GOT3 (cell line): ENCODE results near the gene MPZL2.

Experiments used
- DNase-seq: peaks from one replicate; lab custom pipeline; 2025; ENCODE audit warnings: mixed read lengths; lab: John Stamatoyannopoulos, UW

The MPZL2 gene

DNA sequence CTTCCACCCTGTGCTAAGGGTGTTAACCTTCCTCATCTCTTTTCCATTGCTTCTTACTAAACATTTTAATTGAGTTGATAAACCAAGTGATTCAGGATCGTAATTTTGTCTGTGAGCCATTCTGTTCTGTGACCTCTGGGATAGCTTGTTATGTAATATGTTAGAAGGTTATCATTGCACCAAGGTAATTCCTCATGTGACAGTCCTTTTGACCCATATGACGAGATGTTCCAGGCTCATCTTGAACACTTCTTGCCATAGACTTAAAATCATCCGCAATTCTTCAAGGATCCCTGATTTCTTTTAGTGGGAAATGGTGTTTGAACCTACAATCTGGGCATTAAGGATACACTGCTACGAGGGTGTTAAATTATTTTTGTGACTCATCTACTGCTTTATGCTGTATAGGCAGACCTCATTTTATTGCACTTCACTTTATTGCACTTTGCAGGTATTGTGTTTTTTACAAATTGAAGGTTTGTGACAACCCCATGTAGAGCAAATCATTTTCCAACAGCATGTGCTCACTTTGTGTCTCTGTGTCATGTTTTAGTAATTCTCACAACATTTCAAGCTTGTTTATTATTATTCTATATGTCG lies 19.0 kb upstream of the MPZL2 start:
- DNase-seq, result no peak

DNA sequence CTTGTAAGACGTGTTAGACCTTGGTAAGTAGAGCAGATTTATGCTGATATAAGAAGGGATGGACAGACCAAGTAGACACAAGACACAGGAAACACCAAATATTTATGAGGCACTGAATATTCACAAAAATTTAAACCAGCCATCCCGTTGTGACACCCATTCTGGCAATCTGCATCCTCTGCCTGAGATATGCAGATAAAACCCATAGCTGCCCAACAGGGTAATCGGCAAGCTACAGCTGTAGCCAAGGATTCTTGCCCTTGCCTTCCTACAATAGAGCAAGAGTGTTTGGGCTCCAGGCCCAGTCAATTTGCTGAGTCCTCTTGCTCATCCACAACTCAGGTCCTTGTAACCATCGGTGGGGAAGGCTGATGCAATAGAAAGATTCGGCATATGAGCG lies 18.5 kb upstream of the MPZL2 start:
- DNase-seq, result no peak

DNA sequence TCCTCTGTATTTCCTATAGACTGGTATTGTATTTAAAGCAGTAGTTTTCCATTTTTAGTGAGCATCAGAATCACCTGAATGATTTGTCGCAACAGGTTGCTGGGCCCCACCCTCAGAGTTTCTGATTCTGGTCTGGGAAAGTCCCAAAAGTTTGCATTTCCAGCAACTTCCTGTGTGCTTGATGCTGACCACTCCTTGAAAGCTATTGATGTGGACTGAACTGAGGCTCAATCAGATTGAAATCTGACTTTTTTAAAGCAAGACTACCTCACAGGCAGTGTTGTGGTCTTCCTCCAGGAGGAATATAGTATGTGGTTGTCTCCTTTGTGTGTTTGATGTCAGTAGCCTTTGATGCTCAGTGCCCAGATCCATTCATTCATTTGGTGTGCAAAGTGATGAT lies 17.2 kb upstream of the MPZL2 start:
- DNase-seq, result no peak

DNA sequence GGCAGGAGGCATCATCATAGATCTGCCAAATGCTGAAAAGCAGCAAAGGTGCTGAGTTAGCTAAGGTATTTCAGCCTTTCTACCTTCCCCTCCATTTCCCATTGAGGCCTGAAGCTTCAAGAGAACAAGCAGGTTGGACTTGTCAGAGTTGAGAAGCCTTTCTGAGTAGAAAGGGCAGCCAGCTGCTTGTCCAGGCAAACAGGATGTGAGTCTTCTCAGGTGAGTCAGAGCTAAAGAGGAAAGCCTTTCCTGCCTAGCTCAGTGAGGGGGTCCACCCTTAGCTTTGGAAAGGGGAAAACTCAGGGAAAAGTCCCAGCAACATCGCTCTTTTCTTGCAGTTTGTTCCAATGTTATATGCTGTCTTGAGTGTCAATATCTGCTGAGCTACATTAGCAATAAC lies 13.2 kb upstream of the MPZL2 start:
- DNase-seq, result no peak

DNA sequence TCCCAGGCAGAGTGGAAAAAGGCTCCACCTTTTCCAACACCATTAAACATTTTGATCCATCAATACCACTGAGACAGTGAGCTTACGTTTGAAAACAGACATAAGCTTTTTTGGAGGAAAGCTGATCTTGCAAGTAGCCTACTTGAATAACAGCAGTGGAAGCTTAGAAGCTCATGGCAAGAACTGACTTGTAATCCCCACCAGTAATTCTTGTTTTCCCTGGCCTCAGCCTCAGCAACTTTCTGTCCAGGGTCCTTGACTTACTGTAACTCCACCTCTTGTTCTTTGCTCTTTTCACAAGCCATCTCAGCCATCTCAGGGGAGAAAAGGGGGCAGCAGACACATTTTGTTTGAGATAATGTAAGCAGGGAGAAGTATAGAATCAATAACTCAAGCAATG lies 12.3 kb upstream of the MPZL2 start:
- DNase-seq, result no peak

DNA sequence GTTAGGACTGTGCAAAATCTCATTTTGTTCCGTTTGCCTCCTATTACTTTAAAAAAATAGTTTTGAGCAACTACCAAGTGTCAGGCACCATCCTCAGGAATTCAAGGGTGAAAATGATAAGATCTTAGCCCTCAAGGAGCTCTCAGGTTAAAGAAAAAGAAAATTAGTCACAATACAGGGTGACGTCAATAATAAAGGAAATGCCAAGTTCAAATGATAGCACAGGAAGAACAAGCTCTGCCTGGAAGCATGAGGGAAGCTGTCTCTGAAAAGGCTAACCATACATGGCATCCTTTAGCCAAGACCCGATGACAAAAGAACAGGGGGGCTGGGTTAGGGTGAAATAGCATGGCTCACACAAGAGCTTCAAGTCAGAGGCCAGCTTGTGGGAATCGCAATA lies 11.1 kb upstream of the MPZL2 start:
- no peak for DNase-seq

DNA sequence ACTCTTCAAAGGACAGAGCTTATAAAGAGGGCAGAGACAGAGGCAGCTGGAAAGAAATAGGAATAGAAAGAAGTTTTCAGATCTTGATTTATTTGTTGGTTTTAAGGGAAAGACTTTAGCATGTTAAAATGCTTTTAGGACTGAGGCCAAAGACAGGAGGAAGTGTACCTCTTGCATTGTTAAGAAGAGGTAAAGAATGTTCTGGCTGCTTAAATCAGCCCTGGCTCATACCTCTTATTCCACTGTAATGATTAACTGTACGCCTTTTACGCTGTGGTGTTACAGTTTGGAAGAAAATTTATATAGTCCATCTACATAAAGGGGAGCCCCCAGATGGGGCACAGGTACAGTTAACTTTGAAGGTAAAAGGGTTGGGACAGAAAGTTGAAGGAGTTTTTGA lies 10.1 kb upstream of the MPZL2 start:
- DNase-seq, result no peak

DNA sequence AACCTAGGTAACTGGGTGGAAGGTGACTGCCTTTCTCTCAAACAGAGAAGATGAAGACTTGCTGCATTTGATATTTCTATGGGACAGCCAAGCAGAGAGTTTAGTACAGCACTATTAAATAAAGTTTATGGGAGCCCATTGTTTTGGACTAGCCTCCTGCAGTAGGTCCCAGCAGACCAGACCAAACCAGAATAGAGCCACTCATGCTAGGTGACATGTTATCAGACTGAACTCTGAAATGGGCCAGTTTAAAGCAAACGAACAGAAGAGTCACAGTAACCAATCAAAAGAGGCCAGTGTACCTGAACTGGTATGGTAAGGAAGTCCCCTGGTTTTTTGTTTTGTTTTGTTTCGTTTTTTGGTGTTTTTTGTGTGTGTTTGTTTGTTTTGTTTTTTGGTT lies 7.9 kb upstream of the MPZL2 start:
- no peak for DNase-seq

DNA sequence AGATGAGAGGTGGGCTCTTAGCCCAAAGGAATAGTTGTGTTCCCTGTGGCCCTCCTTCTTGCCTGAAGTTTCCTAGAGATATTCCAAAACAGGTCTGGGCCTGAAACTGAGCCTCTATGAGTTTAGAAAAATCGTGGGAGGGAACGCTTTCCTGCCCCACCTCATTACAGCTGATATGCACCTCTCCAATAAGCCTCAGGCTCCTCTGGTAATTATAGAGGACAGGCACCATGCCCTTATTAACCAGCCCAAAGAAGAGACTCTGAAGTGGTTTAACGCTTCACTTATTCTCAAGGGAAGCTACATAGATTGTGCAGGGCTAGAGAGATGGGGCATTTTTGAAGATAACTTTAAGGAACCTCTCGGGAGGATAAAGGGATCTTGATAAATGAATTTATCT lies 3.4 kb upstream of the MPZL2 start:
- DNase-seq, result no peak

DNA sequence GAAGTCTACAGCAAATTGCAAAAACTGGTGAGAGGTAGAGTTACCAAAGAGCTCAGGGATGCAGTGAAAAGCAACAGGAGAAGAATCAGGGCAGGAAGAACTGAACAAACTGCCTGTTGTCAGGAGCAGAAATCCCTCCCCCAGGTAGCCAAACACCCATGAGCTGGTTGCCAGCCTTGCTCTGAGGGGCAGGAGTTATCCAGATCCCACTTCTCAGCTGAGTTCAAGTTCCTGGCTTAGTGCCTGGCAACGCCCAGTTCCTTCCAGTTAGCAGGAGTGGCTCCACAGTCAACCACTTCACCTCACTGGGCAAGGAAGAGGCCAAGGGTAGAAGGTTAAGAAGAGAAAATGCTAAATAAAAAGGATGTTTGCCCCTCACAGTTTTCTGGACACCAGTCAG lies 1.9 kb upstream of the MPZL2 start:
- DNase-seq, result no peak

DNA sequence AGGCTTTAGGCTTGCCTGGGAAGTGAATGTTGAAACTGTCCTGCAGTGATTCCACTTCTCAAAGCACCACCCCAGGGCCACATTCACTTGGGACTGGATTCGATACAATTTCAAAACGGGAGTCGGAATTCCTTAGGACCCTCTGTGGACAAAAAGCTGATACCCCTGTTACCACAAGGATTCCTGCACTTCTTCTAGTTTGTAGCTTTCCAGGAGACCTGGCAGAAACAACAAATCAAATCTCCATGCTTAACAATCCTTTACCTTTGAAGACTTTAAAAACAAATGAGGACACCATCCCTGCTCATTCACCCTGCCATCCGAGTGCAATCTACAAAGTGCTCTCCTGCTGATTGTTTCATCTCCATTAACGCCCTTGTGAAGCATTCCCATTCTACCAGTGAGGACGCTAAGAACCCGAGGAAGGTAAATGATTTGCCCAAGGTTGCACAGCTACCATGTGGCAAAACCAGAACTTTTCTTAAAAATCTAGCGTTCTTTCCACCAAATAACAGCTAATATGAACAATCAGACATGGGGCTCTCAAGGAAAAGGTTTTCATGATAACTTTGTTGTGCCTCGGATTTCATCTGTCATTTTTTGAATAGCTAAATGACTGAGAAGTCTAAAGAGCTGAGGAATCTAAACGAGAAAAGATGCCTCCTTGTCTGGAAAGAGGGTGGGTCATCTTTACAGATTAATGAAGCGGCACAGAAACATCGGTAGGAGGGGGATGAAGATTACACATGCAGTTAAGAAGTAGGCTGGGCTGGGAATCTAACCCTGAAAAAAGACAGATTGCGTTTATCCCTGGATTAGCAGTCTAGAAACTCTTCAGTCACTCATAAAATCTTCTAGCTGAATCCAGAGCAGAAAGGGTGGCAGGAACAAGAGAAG lies 720 bp upstream of the MPZL2 start:
- DNase-seq, result no peak

DNA sequence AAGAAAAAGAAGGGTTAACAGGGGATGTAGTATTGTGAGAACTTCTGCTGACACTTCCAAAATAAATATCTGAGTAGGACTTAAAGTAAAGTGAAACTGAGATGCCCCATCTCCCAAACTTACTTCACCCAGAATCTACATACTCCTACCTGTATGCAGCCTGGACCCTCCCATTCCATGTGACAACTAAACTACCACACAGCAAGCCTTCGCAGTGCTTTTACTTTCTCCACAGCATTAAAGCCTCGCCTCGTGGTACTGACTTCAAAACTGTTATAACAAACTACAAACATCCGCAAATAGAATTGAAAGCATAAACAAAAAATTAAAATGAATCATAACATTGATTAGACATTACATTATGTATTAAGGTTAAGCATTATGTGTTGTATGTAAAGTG lies 985 bp downstream of the MPZL2 start:
- DNase-seq, result no peak

DNA sequence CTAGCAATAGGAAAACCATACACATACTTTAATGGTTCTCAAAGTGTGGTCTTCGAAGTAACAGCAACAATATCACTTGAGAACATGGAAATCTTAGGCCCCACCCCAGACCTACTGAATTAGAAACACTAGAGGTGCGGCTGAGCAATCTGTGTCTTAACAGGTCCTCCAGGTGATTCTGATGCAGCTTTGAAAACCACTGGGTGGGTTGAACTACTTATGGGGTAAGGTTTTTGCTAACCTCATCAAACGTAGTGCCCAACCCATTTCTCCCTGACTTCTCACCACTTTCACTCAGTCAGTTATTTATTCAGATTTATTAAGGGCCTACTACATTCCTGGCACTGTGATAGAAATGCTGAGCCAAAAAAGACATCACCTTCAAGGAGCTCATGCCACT lies 3.7 kb downstream of the MPZL2 start:
- DNase-seq, result no peak

DNA sequence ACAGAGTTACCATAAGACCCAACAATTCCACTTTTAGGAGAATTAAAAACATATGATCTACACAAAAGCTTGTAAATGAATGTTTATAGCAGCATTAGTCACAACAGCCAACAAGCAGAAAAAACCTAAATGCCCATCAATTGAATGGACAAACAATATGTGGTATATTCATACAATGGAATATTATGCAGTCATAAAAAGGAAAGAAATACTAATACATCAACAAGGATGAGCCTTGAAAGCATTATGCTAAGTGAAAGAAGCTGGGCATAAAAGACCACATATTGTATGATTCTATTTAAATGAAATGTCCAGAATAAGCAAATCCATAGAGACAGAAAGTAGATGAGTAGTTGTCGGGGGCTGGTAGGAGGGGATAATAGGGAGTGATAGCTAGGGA lies 5.0 kb downstream of the MPZL2 start:
- DNase-seq, result no peak

DNA sequence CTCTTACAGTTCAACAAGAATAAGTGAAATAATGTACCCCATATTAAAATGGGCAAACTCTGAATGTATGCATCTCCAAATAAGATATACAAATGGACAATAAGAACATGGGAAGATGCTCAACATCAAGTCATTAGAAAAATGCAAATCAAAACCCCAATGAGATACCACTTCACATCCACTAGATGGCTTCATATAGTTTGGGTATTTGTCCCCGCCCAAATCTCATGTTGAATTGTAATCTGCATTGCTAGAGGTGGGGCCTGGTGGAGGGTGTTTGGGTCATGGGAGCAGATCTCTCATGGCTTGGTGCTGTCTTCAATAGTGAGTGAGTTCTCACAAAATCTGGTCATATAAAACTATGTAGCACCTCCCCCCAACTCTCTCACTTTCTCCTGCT lies 5.7 kb downstream of the MPZL2 start:
- DNase-seq, result no peak

DNA sequence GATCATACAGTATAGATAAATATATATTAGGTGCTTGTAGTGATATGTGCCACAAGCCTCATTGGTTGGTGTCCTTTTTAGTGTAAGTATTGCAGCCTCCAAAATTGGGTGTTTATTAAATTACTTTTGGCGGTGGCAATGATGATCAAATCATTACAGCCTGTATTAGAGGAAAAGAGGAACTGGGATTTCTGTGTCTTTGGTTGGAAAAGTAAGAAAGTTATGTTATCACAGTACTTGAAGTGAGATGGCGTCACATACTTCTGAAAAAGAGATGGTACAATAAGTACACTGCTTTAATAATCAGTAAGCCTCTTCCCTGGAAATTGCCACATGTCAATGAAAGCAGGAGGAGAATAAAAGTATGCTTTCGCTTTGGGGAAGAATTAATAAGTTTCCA lies 11.4 kb downstream of the MPZL2 start:
- DNase-seq, result no peak

DNA sequence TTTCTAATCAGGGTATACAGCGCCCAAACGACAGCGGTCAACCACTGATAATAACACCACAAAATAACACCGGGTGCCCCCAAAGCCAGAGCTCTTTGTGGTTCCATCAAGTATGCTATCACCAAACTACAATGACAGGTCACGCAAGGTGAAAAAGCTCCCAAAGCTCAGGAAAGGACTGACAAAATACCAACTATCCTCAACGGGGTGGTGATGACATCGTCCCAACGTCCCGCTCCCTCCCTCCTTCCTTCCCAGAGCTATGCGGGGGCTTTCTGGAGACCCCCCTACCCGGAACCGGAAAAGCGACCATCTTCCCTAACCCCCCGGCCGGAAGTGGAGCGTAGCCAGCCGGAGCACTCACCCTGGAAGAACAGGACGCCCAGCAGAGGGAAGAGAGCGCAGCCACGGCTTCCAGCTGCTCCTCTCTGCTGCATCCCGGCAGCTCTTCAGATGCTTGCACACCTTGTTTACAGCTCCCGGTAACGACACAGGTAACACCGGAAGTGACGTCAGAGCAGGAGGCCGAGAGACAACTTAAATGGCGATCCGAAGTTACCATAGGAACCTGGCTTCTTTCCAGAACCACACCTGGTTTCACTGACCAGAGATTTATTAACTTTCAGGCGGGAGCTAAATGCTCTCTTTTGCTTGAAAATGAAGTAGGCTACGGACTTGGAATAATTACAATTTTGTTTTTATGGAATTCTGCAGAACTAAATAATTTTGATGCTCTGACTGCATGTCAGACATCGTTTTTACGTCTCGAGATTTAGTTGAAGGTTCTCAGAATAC lies 12.0 kb downstream of the MPZL2 start, which contains the start of gene MPZL3:
Gene MPZL3 (minus strand): TSS at position 508 of the 795 bp plus-strand sequence. CDS start 71 bp downstream, at position 437.
- DNase-seq, result no peak

DNA sequence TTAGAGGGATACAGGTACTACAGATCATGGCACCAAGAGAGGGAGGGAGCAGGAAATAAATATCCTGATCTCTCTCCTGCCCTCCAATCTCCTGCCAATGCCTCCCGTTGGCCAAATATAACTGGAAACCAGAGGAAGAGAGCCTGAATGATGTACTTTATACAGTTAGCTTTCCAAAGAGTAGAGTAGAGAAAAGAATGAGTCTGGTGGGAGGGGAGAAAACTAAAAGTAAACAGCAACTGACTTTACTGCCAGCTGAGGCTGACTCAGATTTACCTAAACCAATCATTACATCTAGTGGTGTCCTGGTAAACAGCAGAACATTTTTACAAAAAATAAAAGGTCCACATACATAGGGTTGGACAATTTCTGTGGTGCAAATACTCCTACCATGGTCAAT lies 17.1 kb downstream of the MPZL2 start:
- DNase-seq, result no peak

DNA sequence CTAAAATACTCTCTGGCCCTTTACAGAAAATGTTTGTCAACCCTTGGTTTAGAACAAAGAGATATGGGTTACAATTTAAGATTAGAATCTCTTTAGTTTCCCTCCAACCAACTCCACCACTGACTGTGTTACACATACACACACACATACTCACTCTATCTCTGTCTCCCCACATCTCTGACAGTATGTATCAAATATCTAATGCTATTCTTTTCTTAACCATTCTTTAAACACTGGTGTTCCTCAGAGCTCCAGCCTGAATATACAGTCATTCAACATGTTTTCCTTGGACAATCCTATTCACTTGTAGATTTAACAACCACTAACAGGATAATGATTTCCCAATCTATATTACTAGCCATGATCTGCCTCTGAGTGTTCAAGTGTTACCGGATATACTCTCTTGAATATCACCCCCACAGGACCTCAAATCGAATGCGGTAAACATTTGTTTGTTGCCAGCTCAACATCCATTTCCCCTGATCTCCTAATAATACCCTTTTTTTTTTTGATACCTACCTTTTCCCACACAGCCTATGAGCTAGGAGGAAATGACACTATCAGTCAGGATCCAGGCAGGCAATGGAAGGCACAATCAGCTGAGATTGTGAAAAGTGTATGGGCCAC lies 18.0 kb downstream of the MPZL2 start:
- DNase-seq, result no peak

DNA sequence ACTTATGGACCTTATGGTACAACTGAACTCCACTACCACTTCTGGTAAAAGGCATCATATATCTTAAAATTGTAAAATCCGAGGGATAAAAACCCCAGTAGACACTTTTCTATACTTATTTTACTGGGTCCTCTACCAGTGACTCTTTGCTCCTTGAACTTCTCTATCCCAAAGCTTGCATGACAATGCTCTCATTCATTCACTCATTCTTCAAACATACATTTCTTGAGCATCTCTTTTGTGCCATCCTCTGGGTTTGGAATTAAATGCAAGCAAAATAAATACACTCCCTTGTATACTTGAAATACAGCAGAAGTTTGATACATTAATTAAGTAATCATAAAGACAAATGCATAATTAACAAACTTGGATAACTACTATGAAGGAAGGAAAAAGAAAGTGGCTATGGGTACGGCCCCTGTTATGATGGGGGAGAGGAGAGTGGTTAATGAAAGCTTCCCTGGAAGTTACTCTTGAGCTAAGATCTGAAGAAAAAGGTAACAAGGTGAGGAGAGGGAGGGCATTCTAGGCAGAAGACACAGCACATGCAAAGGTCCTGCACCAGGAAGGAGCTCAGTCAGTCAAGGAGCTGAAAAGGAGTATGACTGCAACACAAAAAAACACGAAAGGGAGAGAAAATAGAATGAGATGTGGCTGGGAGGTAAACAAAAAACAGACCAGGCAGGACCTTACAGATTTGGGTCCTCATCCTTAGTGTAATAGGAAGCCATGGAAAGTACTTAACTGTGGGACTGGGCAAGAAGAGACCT lies 19.9 kb downstream of the MPZL2 start:
- DNase-seq, result no peak

DNA sequence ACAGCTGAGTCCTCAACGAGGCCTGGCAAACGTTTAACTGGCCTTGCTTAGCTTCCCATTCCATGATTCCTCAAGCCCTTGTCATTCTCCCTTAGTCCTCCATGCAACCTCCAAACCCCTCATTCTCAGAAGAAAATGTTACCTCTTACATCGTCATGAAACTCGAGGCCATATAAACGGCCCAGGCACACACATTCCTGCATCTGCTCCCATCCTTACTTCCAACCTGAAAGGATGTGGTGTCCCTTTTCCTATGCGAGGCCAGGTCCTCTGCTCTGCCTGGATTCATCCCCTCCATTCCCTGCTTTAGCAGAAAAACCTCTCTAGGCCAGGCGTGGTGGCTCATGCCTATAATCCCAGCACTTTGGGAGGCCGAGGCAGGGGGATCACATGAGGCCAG lies 20.9 kb downstream of the MPZL2 start:
- no peak for DNase-seq

DNA sequence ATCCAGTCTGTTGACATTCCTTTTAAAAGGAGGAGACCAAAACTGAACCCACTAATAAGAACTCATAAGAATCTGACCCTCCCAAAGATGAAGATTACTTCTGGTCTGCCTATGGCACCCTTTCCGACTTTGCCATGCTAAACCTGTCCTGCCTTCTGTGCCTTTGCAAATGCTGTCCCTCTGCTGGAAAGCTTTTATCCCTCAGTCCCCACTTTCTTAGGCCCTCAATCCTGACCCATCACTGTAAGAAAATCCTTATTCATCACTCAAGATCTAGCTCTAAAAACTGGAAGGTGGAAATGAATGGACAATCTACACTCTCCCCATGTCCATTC lies 22.4 kb downstream of the MPZL2 start:
- no peak for DNase-seq
